ENCODE results near the gene TEX51.

The TEX51 gene

DNA sequence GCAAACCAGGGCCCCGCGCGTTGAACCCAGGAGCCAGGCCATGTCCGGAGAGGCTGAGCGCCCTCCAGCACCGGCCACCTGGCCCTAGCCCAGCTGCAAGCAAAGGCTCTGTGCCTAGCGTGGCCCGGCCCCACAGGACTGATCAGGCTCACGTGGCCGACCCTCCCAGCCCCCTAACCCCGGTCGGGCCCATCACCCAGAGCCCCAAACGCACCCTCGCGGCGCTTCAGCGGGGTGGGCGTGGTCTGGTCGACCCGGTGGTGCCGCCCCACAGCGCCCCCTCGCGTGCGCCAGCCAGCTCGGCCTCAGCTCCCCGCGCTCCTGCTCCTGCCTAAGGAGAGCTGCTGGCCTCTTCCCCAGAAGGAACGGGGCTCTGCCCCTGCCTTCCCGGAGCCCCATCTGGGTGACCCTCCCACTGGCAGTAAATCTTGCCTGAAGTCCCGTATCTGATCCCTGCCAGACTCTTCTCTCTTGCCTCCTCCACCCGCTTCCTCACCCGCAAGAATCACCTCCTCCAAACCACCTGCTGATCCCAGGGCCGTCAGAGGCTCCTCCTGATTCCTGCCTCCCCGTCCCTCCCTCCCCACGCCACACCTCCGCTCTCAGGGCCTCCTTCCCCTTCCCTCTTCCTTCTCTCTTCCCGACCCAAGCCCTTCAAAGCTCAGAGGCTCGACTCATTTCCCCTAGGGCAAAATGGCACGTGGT is 12.3 kb upstream of the TEX51 start:
- DNase-seq (ENCODE audit: low read depth) = peak; percentile 22
- TF ChIP-seq, protein P1, sequence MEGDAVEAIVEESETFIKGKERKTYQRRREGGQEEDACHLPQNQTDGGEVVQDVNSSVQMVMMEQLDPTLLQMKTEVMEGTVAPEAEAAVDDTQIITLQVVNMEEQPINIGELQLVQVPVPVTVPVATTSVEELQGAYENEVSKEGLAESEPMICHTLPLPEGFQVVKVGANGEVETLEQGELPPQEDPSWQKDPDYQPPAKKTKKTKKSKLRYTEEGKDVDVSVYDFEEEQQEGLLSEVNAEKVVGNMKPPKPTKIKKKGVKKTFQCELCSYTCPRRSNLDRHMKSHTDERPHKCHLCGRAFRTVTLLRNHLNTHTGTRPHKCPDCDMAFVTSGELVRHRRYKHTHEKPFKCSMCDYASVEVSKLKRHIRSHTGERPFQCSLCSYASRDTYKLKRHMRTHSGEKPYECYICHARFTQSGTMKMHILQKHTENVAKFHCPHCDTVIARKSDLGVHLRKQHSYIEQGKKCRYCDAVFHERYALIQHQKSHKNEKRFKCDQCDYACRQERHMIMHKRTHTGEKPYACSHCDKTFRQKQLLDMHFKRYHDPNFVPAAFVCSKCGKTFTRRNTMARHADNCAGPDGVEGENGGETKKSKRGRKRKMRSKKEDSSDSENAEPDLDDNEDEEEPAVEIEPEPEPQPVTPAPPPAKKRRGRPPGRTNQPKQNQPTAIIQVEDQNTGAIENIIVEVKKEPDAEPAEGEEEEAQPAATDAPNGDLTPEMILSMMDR (conservative IDR thresholded peaks at IDR 0.05; ENCODE audit: low read length) = peak; percentile 33
- H3K4me3 ChIP-seq (ENCODE audit: low read length) = peak overlapping the region; percentile 39

- no peak for DNase-seq (ENCODE audit: low read depth)
- H3K4me3 ChIP-seq (ENCODE audit: low read length) = no peak overlapping the region
- TF ChIP-seq, protein P1 (conservative IDR thresholded peaks at IDR 0.05; ENCODE audit: low read length) = no peak
These were observed 11.8 kb upstream of the TEX51 start for GRCh38 chr2:126886916-126887280.

DNA sequence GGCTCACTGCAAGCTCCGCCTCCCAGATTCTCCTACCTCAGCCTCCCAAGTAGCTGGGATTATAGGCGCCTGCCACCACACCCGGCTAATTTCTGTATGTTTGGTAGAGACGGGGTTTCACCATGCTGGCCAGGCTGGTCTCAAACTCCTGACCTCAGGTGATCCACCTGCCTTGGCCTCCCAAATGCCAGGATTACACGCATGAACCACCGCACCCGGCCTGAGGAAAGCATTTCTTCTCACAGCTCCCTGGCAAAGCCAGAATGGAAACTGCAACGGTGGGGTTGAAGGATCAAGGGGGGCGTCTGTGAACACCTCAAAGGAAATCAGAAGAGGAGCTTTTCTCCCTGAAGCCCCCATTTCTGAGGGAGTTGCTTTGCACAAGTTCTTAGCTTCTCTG is 11.2 kb upstream of the TEX51 start:
- DNase-seq (ENCODE audit: low read depth) = no peak
- TF ChIP-seq, protein P1 (conservative IDR thresholded peaks at IDR 0.05; ENCODE audit: low read length) = no peak
- H3K4me3 ChIP-seq (ENCODE audit: low read length) = no peak overlapping the region

GRCh38 chr2:126888046-126888445 is 10.6 kb upstream of the TEX51 start:
- TF ChIP-seq, protein P1 (conservative IDR thresholded peaks at IDR 0.05; ENCODE audit: low read length) = no peak
- DNase-seq (ENCODE audit: low read depth) = no peak
- no peak overlapping the region for H3K4me3 ChIP-seq (ENCODE audit: low read length)

- no peak for DNase-seq (ENCODE audit: low read depth)
- TF ChIP-seq, protein P1 (conservative IDR thresholded peaks at IDR 0.05; ENCODE audit: low read length) = no peak
- no peak overlapping the region for H3K4me3 ChIP-seq (ENCODE audit: low read length)
These were observed 9.6 kb upstream of the TEX51 start for GRCh38 chr2:126889071-126889470.

GRCh38 chr2:126889496-126890135 is 9.1 kb upstream of the TEX51 start:
- no peak for DNase-seq (ENCODE audit: low read depth)
- TF ChIP-seq, protein P1 (conservative IDR thresholded peaks at IDR 0.05; ENCODE audit: low read length) = no peak
- no peak overlapping the region for H3K4me3 ChIP-seq (ENCODE audit: low read length)

- TF ChIP-seq, protein P1 (conservative IDR thresholded peaks at IDR 0.05; ENCODE audit: low read length) = no peak
- H3K4me3 ChIP-seq (ENCODE audit: low read length) = no peak overlapping the region
- no peak for DNase-seq (ENCODE audit: low read depth)
These were observed 8.6 kb upstream of the TEX51 start for GRCh38 chr2:126890136-126890510.

Data from AG10803 (cell line).